HCT116 (cell line): Measurements from ENCODE around the gene SLFN12L. TPM values are rescaled to one million over a fixed set of nuclear protein-coding genes. Genes with fewer than 3 reads are reported as not detected.

Source experiments
- ATAC-seq: fragments of 200-7000 bp; cut with Tn5 transposase; 2 replicates; pipeline ENCODE4 v1.9.1; 2020; ENCODE audit warnings: mild to moderate bottlenecking, moderate library complexity
- BruUV-seq: library from RNA; stranded (reverse); fragments of 400-500 nt; replicated peaks from 2 replicates; lab custom pipeline; 2021; lab: Mats Ljungman, UMichigan
- CTCF ChIA-PET: fragments of 300-600 bp; sonication (Branson Sonifier 250); formaldehyde crosslinking; loops from one replicate; lab custom pipeline; 2021; ENCODE audit warnings: antibody characterized with exemption; lab: Charles Lee
- POLR2A ChIA-PET: fragments of 300-600, 350-600 bp; sonication (Branson Sonifier 250); formaldehyde crosslinking; loops from one replicate; lab custom pipeline; 2021; ENCODE audit warnings: antibody characterized with exemption; lab: Charles Lee
- RAD21 ChIA-PET, 2 experiments: fragments of 300-600 bp; sonication (Branson Sonifier 250); formaldehyde crosslinking; loops; one replicate each; lab custom pipeline; 2023; ENCODE audit warnings: low total read pairs in 2 of 2; ENCODE audit not compliant: uncharacterized antibody in 2 of 2, unreplicated experiment in 2 of 2, low non-redundant PET in 1 of 2; lab: Charles Lee
- DNase-seq: peaks from one replicate; pipeline ENCODE4 v3.0.0-alpha.2; 2010; ENCODE audit warnings: low read depth, low spot score
- H2AFZ ChIP-seq: fragments of 200-600 bp; shearing (Covaris generic), sonication (generic); 2 replicates; pipeline ENCODE4 v1.6.1; 2017; ENCODE audit warnings: low read depth, mixed run types, mixed read lengths, antibody characterized with exemption, low read length; ENCODE audit not compliant: poor library complexity, severe bottlenecking
- H3K27ac ChIP-seq: 2 replicates; pipeline ENCODE4 v1.5.1; 2012; ENCODE audit warnings: low read depth, low read length
- H3K27me3 ChIP-seq: fragments of 200-600 bp; sonication (generic); 2 replicates; pipeline ENCODE4 v1.6.1; 2016; ENCODE audit warnings: mixed run types, low read length, mixed read lengths; ENCODE audit not compliant: insufficient read depth
- H3K36me3 ChIP-seq, 2 experiments: fragments of 200-500 bp in 1 of 2; fragments of 200-600 bp in 1 of 2; sonication (Bioruptor generic) in 1 of 2; sonication (generic) in 1 of 2; 2 replicates each; pipeline versions ENCODE4 v1.5.1 to v1.6.1; 2014 to 2016; ENCODE audit warnings: low read length in 2 of 2, inconsistent platforms in 1 of 2, mixed read lengths in 1 of 2, mixed run types in 1 of 2; ENCODE audit not compliant: insufficient read depth in 2 of 2, control insufficient read depth in 1 of 2
- H3K4me1 ChIP-seq, 2 experiments: fragments of 200-600 bp in 1 of 2; sonication (generic) in 1 of 2; 2 replicates each; pipeline versions ENCODE4 v1.5.1 to v1.6.1; 2012 to 2017; ENCODE audit warnings: low read length in 2 of 2, inconsistent platforms in 1 of 2, mild to moderate bottlenecking in 1 of 2, mixed read lengths in 1 of 2, mixed run types in 1 of 2, moderate library complexity in 1 of 2; ENCODE audit not compliant: insufficient read depth in 2 of 2, control insufficient read depth in 1 of 2
- H3K4me2 ChIP-seq: fragments of 200-600 bp; sonication (generic); 2 replicates; pipeline ENCODE4 v1.6.1; 2017; ENCODE audit warnings: mixed run types, low read length, mixed read lengths
- H3K4me3 ChIP-seq, 2 experiments: fragments of 200-600 bp in 1 of 2; sonication (generic) in 1 of 2; replicated peaks in 1 of 2; 2 replicates each; pipeline ENCODE4 v1.5.1; 2011 to 2016; ENCODE audit warnings: low read length in 2 of 2, control low read depth in 1 of 2, low read depth in 1 of 2, mild to moderate bottlenecking in 1 of 2, mixed read lengths in 1 of 2, mixed run types in 1 of 2
- H3K79me2 ChIP-seq: fragments of 200-600 bp; sonication (generic); 2 replicates; pipeline ENCODE4 v1.6.1; 2017; ENCODE audit warnings: mild to moderate bottlenecking, mixed run types, low read length, moderate library complexity, mixed read lengths; ENCODE audit not compliant: insufficient read depth
- H3K9ac ChIP-seq: fragments of 200-600 bp; sonication (generic); 2 replicates; pipeline ENCODE4 v1.6.1; 2016; ENCODE audit warnings: low read length, mixed read lengths
- H3K9me2 ChIP-seq: fragments of 200-600 bp; sonication (generic), shearing (Covaris generic); 2 replicates; pipeline ENCODE4 v1.6.1; 2017; ENCODE audit warnings: mixed run types, mild to moderate bottlenecking, moderate library complexity; ENCODE audit not compliant: insufficient read depth
- H3K9me3 ChIP-seq, 2 experiments: fragments of 200-500 bp in 1 of 2; fragments of 200-600 bp in 1 of 2; sonication (Bioruptor generic) in 1 of 2; sonication (generic) in 1 of 2; 2 replicates each; pipeline ENCODE4 v1.6.1; 2014 to 2017; ENCODE audit warnings: low read length in 2 of 2, mixed read lengths in 2 of 2, inconsistent platforms in 1 of 2, low read depth in 1 of 2, mild to moderate bottlenecking in 1 of 2, mixed run types in 1 of 2, moderate library complexity in 1 of 2; ENCODE audit not compliant: control insufficient read depth in 1 of 2, insufficient read depth in 1 of 2
- H4K20me1 ChIP-seq: fragments of 200-600 bp; sonication (generic), shearing (Covaris generic); 2 replicates; pipeline ENCODE4 v1.6.1; 2017; ENCODE audit warnings: mixed run types, mild to moderate bottlenecking, moderate library complexity; ENCODE audit not compliant: insufficient read depth
- CBX3 ChIP-seq: IDR thresholded peaks from 2 replicates; pipeline ENCODE4 v1.6.1; 2012; ENCODE audit warnings: low read depth
- CEBPB ChIP-seq: IDR thresholded peaks from 2 replicates; pipeline ENCODE4 v1.6.1; 2012; ENCODE audit warnings: low read depth
- ELF1 ChIP-seq: IDR thresholded peaks from 2 replicates; pipeline ENCODE4 v1.6.1; 2012; ENCODE audit warnings: low read depth, borderline replicate concordance
- EZH2phosphoT487 ChIP-seq: fragments of 200-600 bp; IDR thresholded peaks from 2 replicates; pipeline ENCODE4 v1.6.1; 2018; ENCODE audit warnings: antibody characterized with exemption, borderline replicate concordance
- MAX ChIP-seq: IDR thresholded peaks from 2 replicates; pipeline ENCODE4 v1.6.1; 2012
- POLR2AphosphoS5 ChIP-seq: IDR thresholded peaks from 2 replicates; pipeline ENCODE4 v1.6.1; 2011; ENCODE audit warnings: mild to moderate bottlenecking, low read depth, low read length, moderate library complexity
- RAD21 ChIP-seq: IDR thresholded peaks from 2 replicates; pipeline ENCODE4 v1.6.1; 2012; ENCODE audit warnings: low read depth, mild to moderate bottlenecking
- REST ChIP-seq: IDR thresholded peaks from 2 replicates; pipeline ENCODE4 v1.6.1; 2012; ENCODE audit warnings: low read depth
- SP1 ChIP-seq: IDR thresholded peaks from 2 replicates; pipeline ENCODE4 v1.6.1; 2012; ENCODE audit warnings: low read depth
- SRF ChIP-seq: IDR thresholded peaks from 2 replicates; pipeline ENCODE4 v1.6.1; 2012; ENCODE audit warnings: low read depth
- YY1 ChIP-seq: IDR thresholded peaks from 2 replicates; pipeline ENCODE4 v1.6.1; 2011; ENCODE audit warnings: low read length, low read depth, moderate library complexity, mild to moderate bottlenecking; ENCODE audit not compliant: insufficient replicate concordance; ENCODE audit errors: extremely low read depth
- intact Hi-C: fragments of 100-400 bp; cut with micrococcal nuclease; formaldehyde crosslinking; loops from 2 replicates; pipeline ENCODE4 v1.10.0; 2022
- total RNA-seq: library from RNA; stranded (reverse); gene quantifications from one replicate; pipeline ENCODE4 v1.2.1, GENCODE V29; 2021; ENCODE audit not compliant: unreplicated experiment
- TF ChIP-seq, protein P1 (sequence below): IDR thresholded peaks from 2 replicates; pipeline ENCODE4 v1.6.1; 2012
- TF ChIP-seq, protein P2 (sequence below), 3 experiments: fragments of 200-600 bp in 1 of 3; sonication (generic) in 1 of 3; IDR thresholded peaks in 2 of 3; conservative IDR thresholded peaks in 1 of 3; 2 replicates each; pipeline ENCODE4 v1.5.1; 2012 to 2017; ENCODE audit warnings: low read depth in 2 of 3, low read length in 2 of 3, antibody characterized with exemption in 1 of 3, borderline replicate concordance in 1 of 3, control low read depth in 1 of 3, mild to moderate bottlenecking in 1 of 3, mixed read lengths in 1 of 3, mixed run types in 1 of 3, moderate library complexity in 1 of 3; ENCODE audit not compliant: insufficient read depth in 1 of 3

The SLFN12L gene
- total RNA-seq, 1 experiment from 2014 or later, result 0.17 TPM

- RAD21 ChIA-PET, result no interaction called here
- Histone ChIP-seq H3K36me3 (no peaks in the 10 kb centered on the region), H4K20me1 (no peaks in the 10 kb centered on the region), H3K27ac (no peak overlapping the region), H3K79me2 (no peaks in the 10 kb centered on the region), H3K9me3 (no peaks in the 10 kb centered on the region), H3K4me3 (no peak overlapping the region)
- intact Hi-C loops, result no loop called here
- POLR2A ChIA-PET, result no interaction called here
- ATAC-seq, result no peak
- no TSS peak for BruUV-seq
- TF ChIP-seq REST (no peak), POLR2AphosphoS5 (no peak), RAD21 (no peak), SRF (no peak), SP1 (no peak), YY1 (no peak), CBX3 (no peak), CEBPB (no peak), MAX (no peak), ELF1 (no peak), EZH2phosphoT487 (no peak)
- TF ChIP-seq, protein P1, sequence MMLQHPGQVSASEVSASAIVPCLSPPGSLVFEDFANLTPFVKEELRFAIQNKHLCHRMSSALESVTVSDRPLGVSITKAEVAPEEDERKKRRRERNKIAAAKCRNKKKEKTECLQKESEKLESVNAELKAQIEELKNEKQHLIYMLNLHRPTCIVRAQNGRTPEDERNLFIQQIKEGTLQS, result no peak
- TF ChIP-seq, protein P2, sequence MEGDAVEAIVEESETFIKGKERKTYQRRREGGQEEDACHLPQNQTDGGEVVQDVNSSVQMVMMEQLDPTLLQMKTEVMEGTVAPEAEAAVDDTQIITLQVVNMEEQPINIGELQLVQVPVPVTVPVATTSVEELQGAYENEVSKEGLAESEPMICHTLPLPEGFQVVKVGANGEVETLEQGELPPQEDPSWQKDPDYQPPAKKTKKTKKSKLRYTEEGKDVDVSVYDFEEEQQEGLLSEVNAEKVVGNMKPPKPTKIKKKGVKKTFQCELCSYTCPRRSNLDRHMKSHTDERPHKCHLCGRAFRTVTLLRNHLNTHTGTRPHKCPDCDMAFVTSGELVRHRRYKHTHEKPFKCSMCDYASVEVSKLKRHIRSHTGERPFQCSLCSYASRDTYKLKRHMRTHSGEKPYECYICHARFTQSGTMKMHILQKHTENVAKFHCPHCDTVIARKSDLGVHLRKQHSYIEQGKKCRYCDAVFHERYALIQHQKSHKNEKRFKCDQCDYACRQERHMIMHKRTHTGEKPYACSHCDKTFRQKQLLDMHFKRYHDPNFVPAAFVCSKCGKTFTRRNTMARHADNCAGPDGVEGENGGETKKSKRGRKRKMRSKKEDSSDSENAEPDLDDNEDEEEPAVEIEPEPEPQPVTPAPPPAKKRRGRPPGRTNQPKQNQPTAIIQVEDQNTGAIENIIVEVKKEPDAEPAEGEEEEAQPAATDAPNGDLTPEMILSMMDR (IDR thresholded peaks at IDR 0.05 in 2 of 3, conservative IDR thresholded peaks at IDR 0.05 in 1 of 3; ENCODE audit: borderline replicate concordance in 1 of 3, insufficient read depth in 1 of 3, low read depth in 2 of 3, low read length in 2 of 3), result no peak
- TF ChIP-seq, all 23 proteins: peak for 0
- DNase-seq, result no peak
- H3K9ac ChIP-seq, result no peak overlapping the region
- H3K4me1 ChIP-seq, result peaks cover 4 to 7% of the 10 kb centered on the region in 2 experiments
- CTCF ChIA-PET, result no interaction called here
- H2AFZ ChIP-seq, result no peak overlapping the region
- H3K4me2 ChIP-seq, result no peak overlapping the region
- peaks cover 16% of the 10 kb centered on the region for H3K27me3 ChIP-seq
- no peaks in the 10 kb centered on the region for H3K9me2 ChIP-seq
Observed at GRCh38 chr17:35428229-35428628, 109.2 kb downstream of the SLFN12L start.
